HG03457 (cell line): ENCODE results near the gene CEMP1.
"Not testable (repeated sequence)": the region's sequence is repeated elsewhere in the genome, so short reads cannot be mapped to it uniquely, and the experiment has no call there.

Source experiments
- ATAC-seq: cut with Tn5 transposase; IDR thresholded peaks from one replicate; pipeline ENCODE4 v1.9.1; 2021; ENCODE audit warnings: moderate number of reproducible peaks; ENCODE audit not compliant: unreplicated experiment

Gene CEMP1

GRCh38 chr16:2531371-2531695 lies at the start of gene CEMP1:
CEMP1 (minus strand) TSS chr16:2531408; CDS start chr16:2531073, 335 bp downstream.
- no peak for ATAC-seq

GRCh38 chr16:2580818-2581217 lies 49.6 kb upstream of the CEMP1 start:
- not testable (repeated sequence) for ATAC-seq

- ATAC-seq, result not testable (repeated sequence)
These were observed 48.9 kb upstream of the CEMP1 start for GRCh38 chr16:2580143-2580542.

- not testable (repeated sequence) for ATAC-seq
These were observed 47.7 kb upstream of the CEMP1 start for GRCh38 chr16:2578905-2579304.

- ATAC-seq, result not testable (repeated sequence)
These were observed 45.8 kb upstream of the CEMP1 start for GRCh38 chr16:2577044-2577443.

- not testable (repeated sequence) for ATAC-seq
These were observed 44.6 kb upstream of the CEMP1 start for GRCh38 chr16:2575839-2576238.

- not testable (repeated sequence) for ATAC-seq
These were observed 41.5 kb upstream of the CEMP1 start for GRCh38 chr16:2572704-2573103.

GRCh38 chr16:2568573-2568972 lies 37.4 kb upstream of the CEMP1 start:
- ATAC-seq, result not testable (repeated sequence)

- not testable (repeated sequence) for ATAC-seq
These were observed 36.3 kb upstream of the CEMP1 start for GRCh38 chr16:2567506-2567905.

- ATAC-seq, result not testable (repeated sequence)
These were observed 29.6 kb upstream of the CEMP1 start for GRCh38 chr16:2560798-2561133.

GRCh38 chr16:2560131-2560797 lies 29.1 kb upstream of the CEMP1 start:
- not testable (repeated sequence) for ATAC-seq

GRCh38 chr16:2557150-2557549 lies 25.9 kb upstream of the CEMP1 start:
- not testable (repeated sequence) for ATAC-seq

- ATAC-seq, result not testable (repeated sequence)
These were observed 23.7 kb upstream of the CEMP1 start for GRCh38 chr16:2554709-2555425.

GRCh38 chr16:2551420-2551889 lies 20.2 kb upstream of the CEMP1 start:
- ATAC-seq, result not testable (repeated sequence)

GRCh38 chr16:2550283-2550878 lies 19.2 kb upstream of the CEMP1 start:
- not testable (repeated sequence) for ATAC-seq

GRCh38 chr16:2543771-2544170 lies 12.6 kb upstream of the CEMP1 start:
- not testable (repeated sequence) for ATAC-seq

- ATAC-seq, result not testable (repeated sequence)
These were observed 10.2 kb upstream of the CEMP1 start for GRCh38 chr16:2541409-2541808.

GRCh38 chr16:2540912-2541311 lies 9.7 kb upstream of the CEMP1 start:
- not testable (repeated sequence) for ATAC-seq

- ATAC-seq, result not testable (repeated sequence)
These were observed 8.7 kb upstream of the CEMP1 start for GRCh38 chr16:2539845-2540458.

- not testable (repeated sequence) for ATAC-seq
These were observed 8.1 kb upstream of the CEMP1 start for GRCh38 chr16:2539192-2539844.
